AG10803 (cell line): ENCODE data around the gene TMEM273.
"Not testable (repeated sequence)": the region's sequence is repeated elsewhere in the genome, so short reads cannot be mapped to it uniquely, and the experiment has no call there.

Source experiments
- DNase-seq: peaks from one replicate; pipeline ENCODE4 v3.0.0; 2010; ENCODE audit warnings: low read depth
- H3K4me3 ChIP-seq: 2 replicates; pipeline ENCODE4 v1.5.1; 2011; ENCODE audit warnings: mild to moderate bottlenecking, low read length, control low read depth
- TF ChIP-seq, protein P1 (sequence below): conservative IDR thresholded peaks from 2 replicates; pipeline ENCODE4 v1.5.1; 2011; ENCODE audit warnings: mild to moderate bottlenecking, low read length, control low read depth, inconsistent platforms

The TMEM273 gene

DNA sequence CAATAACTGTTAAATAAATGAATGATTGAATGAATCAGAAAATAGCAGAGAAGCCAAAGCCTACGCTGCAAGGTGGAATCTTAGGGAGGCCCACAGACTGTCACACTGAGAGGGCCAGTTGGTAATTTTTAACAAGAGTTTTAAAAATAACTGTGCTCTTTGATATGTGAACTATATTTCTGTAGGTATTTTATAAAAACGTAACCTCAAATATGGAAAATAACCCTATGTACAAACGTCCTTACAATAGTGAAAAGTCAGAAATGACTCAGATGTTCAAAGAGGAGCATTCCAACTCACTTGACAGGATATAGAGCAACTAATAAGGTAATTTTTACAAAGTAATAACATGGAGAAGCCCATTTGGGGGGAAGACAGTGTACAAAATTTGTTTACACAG lies 18.9 kb upstream of the TMEM273 start:
- TF ChIP-seq, protein P1, sequence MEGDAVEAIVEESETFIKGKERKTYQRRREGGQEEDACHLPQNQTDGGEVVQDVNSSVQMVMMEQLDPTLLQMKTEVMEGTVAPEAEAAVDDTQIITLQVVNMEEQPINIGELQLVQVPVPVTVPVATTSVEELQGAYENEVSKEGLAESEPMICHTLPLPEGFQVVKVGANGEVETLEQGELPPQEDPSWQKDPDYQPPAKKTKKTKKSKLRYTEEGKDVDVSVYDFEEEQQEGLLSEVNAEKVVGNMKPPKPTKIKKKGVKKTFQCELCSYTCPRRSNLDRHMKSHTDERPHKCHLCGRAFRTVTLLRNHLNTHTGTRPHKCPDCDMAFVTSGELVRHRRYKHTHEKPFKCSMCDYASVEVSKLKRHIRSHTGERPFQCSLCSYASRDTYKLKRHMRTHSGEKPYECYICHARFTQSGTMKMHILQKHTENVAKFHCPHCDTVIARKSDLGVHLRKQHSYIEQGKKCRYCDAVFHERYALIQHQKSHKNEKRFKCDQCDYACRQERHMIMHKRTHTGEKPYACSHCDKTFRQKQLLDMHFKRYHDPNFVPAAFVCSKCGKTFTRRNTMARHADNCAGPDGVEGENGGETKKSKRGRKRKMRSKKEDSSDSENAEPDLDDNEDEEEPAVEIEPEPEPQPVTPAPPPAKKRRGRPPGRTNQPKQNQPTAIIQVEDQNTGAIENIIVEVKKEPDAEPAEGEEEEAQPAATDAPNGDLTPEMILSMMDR, result no peak

DNA sequence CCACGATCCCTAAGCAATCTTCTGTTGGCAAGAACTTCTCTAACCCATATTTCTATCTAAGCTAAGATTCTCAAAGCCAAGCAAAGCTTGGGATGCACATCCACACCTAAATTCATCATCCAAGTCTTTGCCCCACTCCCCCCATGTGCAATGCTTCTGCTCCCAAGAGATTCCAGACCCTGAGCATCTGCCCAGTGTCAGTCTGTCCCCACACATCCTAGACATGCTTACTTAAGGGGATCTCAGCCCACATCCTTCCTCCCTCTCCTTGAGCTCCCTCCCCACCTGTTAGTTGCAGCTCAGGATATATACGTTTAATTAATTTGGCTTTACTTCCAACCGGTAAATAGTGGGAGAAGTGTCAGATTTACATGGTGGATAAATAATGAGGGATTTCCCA lies 17.0 kb upstream of the TMEM273 start:
- H3K4me3 ChIP-seq, result no peak overlapping the region
- TF ChIP-seq, protein P1, result no peak
- no peak for DNase-seq

More for the DNA sequence above, 18.9 kb upstream of the TMEM273 start:
- H3K4me3 ChIP-seq, result no peak overlapping the region
- no peak for DNase-seq

DNA sequence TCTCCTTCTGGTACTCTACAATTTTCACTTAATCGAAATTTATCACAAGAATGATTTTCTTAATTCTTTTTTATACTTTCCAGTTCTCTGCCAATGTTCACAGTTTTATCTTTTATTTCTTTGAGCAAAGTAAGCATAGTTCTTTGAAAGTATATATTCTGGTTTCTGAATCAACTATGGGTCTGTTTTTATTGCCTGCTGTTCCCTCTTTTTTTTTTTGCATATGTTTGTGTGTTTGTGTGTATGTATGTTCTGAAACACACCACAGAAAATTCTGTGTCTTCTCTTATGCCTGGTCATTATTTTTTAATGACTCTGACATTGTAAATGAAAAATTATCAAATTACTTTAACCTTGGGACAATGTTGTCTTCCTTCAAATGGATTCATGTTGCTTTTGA lies 15.9 kb upstream of the TMEM273 start:
- TF ChIP-seq, protein P1, result no peak
- no peak overlapping the region for H3K4me3 ChIP-seq
- DNase-seq, result no peak

DNA sequence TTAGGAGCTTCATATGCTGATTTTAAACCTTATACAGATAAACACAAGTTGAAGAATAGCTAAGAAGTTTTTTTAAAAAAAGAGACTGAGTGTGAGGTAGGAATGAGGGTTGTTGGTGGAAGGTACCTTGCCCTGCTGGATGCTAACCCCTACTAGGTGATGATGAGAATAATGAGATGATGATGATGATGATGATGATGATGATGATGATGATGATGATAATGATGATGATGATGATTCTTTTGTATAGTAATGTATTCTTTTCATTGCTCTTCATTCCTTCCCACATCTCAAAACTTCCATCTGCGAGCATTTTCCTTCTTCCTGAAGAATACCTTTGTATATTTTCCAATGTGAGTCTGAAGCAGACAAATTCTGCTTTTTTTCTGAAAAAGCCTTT lies 14.1 kb upstream of the TMEM273 start:
- TF ChIP-seq, protein P1, result no peak
- H3K4me3 ChIP-seq, result no peak overlapping the region
- no peak for DNase-seq

DNA sequence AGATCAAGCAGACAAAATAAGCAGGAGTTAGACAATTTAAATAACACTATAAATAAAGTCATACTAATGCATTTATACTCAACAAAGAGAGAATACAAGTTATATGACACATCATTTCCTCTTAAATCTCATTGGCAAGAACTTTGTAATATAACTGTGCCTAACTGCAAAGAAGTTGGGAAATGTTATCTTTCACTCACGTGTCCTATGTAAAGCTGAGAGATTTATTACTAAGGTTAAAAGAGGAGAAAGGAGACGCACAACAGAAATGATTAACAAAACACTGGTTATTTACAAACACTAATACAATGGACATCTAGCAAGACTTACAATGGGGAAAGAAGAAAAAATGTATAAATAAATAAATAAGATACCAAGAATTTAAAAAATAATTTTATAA lies 12.7 kb upstream of the TMEM273 start:
- TF ChIP-seq, protein P1, result no peak
- no peak for DNase-seq
- H3K4me3 ChIP-seq, result no peak overlapping the region

DNA sequence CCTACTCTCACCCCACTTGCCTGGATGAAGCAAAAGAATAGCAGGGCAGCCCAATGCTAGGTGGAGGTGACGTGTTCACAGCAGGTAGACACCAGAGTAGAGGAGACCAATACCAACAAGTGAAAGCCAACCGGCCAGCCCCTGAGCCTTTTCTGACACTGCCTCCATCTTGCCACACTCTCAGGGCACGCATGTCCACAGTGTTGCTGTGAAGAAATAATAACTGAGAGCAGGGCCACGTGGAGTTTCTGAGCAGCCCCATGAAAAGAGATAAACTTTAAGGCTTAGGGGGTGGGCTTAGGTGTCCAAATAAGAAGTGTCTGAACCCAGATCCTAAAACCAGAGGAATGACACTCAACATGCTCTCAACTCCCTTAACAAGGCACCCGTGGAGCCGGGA lies 9.0 kb upstream of the TMEM273 start:
- H3K4me3 ChIP-seq, result no peak overlapping the region
- DNase-seq, result no peak
- TF ChIP-seq, protein P1, result no peak

DNA sequence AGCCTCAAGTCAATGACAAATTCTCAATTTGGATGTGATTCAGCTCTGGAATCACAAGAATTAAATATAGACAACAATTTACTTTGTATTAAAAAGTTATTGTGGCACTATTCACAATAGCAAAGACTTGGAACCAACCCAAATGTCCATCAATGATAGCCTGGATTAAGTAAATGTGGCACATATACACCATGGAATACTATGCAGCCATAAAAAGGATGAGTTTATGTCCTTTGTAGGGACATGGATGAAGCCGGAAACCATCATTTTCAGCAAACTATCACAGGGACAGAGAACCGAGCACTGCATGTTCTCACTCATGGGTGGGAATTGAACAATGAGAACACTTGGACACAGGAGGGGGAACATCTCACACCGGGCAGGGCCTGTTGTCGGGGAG lies 7.7 kb upstream of the TMEM273 start:
- DNase-seq, H3K4me3 ChIP-seq: not testable (repeated sequence)
